ENCODE measurements around the gene PIK3CD.
"Not testable (repeated sequence)": the region's sequence is repeated elsewhere in the genome, so short reads cannot be mapped to it uniquely, and the experiment has no call there.

PIK3CD gene

DNA sequence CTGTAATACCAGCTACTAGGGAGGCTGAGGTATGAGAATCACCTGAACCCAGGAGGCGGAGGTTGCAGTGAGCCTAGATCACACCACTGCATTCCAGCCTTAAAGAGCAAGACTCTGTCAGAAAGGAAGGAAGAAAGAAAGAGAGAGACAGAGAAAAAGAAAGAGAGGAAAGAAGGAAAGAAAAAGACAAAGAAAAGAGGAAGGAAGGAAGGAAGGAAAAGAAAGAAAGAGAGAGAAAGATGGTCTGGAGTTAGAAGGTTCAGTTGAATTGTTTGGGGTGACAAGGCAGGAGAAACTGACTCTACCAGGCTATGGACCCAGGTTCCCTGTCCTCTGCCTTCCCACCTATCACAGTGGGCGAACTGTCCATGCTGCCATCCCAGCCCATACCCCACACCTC lies 27.4 kb upstream of the PIK3CD start:
- no peak for DNase-seq

DNA sequence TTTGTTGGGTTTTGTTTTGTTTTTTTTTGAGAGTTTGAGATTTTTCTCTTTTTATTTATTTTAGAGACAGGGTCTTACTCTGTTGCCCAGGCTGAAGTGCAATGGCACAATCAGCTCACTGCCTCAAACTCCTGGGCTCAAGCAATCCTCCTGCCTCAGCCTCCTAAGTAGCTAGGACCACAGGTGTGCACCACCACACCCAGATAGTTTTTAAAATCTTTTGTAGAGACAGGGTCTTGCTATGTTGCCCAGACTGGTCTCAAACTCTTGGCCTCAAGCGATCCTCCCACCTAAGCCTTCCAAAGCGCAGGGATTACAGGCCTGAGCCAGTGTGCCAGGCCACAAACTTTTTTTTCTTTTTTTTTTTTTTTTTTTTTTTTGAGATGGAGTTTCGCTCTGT lies 26.5 kb upstream of the PIK3CD start:
- not testable (repeated sequence) for DNase-seq

- no peak for DNase-seq
Observed at GRCh38 chr1:9626201-9626608, 25.3 kb upstream of the PIK3CD start.

DNA sequence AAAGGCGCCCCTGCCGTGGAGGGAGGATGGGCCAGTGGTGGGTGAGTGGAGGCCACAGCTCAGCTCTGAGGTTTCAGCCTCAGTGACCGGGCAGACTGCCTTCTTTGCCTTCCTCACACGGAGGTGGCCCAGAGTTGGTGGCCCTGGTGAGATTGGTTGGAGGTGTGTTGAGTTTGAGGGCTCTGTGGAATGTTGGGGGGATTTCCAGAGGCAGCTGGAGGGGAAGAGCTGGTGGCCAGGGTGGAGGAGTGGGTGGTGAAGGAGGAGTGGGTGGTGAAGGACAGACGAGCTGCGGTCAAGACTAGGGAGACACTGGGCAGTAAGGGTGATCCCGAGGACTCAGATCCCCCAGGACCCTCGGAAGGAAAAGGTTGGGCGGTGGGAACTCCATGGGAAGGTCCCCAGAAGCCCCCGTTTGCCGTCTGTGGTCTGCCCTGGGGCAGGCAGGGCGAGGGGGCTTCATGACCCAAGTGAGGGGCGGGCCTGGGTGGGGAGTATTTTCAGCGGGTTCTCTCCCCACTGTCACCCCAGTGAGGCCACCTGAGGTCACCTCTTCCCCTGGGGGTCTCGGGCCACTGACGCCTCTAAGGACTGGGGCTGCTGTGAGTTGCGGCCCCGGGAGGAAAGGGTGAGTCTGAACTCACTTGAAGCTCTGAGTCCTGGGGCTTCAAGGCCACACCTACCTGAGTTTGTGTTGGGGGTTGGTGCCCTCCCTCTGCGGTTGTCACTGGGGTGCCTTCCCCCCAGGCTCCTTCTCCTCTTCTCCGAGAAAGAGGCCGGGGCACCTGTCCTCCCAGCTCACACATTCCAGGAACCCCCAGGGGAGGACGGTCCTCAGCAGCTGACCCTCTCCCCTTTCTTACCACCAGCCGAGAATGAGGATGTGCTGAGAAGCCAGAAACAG lies 22.7 kb upstream of the PIK3CD start:
- DNase-seq = no peak

DNA sequence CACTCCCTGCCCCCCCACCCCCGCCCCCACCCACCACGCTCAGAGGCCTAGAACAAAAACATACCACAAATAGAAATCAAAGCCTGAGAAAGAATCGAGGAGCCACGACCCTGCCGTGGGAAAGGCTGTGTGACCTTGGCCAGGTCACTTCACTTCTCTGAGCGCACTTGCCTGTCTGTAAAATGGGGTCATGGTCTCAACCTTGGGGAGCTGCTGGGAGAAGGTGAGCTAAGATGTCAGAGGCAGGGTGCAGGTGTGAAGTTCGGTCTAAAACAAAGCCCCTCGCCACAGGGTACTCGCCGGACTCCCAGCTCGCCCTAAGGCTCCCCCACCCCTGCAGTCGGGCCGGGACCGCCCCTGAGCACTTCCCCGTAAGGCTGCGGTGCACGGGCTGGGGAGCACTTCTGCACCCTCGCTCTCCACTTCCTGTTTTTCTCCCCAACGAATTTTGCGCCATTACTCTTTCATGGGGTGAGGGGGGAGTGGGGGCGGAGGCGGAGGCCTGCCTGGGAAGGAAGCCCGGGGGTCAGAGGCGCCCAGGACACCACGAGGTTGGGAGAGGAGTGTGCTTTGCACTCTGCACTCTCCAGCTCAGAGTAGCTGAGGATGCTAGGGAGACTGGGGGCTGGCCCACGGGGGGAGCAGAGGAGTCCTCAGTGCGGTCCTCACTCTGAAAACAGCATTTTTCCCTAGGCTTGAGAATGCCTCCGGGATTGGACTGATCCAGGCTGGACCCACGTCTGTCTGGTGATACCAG lies 21.9 kb upstream of the PIK3CD start:
- DNase-seq = peak; percentile 60

GRCh38 chr1:9630331-9631111 lies 21.0 kb upstream of the PIK3CD start:
- DNase-seq = no peak

DNA sequence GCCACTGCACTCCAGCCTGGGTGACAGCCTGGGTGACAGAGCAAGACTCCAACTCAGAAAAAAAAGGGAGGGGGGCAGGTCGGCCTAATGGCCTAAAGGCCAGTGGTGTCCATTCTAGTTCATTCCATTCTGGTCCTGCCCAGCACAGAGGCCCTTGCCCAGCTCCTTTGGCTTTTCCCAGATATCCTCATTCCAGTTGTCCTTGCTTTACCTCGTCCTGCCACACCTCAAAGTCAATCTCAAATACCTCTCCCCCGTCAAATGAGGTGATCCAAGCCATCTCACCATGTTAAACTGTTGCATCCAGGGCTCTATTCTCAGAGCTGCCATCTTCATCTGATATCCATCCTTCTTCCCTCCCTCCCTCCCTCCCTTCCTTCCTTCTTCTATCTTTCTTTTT lies 19.9 kb upstream of the PIK3CD start:
- DNase-seq = no peak

- no peak for DNase-seq
Observed at GRCh38 chr1:9633493-9633892, 18.0 kb upstream of the PIK3CD start.

DNA sequence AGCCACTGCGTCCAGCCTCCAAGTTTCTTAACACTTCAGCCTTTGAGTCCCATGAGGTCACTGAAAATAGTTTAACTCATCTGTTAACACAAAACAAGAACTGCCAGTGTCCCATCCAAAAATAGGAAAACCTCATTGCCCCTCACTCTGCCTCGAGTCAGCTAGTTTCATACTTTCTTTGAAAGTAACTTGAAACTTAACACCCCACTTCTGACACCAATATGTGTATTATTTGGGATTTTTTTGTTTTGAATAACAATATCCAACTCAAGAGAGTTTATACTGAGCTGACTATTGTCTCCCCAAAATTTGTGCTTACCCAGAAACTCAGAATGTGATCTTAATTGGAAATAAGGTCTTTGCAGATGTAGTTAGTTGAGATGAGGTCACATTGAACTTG lies 16.9 kb upstream of the PIK3CD start:
- DNase-seq = no peak

DNA sequence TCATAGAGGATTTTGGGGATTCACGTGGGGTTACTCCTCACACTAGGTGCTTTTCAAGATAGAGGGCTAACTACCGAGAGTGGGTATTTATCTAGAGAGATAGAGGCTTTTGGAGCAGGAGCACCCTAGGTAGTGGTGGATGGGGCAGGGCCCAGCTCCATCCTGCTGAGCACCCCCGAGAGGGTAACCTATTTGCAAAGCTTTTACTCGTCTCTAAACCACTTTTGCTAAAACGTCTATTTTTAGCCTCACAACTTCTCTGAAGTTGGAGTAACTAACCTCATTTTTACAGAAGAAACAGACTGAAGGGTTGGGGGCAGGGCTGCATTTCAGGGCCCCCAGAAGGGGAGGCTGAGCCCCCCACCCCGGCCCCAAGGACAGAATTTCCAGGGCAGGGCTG lies 12.3 kb upstream of the PIK3CD start:
- no peak for DNase-seq

- no peak for DNase-seq
Observed at GRCh38 chr1:9643351-9644256, 7.9 kb upstream of the PIK3CD start.

DNA sequence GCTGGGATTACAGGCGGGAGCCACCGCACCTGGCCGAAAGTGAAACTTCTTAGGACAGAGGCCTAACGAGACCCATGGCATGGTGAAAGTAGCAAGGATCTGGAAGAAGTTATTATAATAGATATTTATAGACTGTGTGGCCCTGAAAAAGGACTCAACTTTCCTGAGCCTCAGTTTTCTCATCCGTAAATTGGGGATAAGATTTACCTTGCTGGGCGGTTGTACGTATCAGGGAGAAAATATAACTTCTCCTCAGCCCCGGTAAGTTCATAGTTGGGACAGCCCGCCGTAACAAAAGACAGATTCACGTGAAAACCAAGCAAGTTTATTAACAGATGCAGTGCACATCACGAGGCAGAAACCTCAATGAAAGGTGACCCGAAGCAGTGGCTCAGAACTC lies 5.5 kb upstream of the PIK3CD start:
- no peak for DNase-seq

DNA sequence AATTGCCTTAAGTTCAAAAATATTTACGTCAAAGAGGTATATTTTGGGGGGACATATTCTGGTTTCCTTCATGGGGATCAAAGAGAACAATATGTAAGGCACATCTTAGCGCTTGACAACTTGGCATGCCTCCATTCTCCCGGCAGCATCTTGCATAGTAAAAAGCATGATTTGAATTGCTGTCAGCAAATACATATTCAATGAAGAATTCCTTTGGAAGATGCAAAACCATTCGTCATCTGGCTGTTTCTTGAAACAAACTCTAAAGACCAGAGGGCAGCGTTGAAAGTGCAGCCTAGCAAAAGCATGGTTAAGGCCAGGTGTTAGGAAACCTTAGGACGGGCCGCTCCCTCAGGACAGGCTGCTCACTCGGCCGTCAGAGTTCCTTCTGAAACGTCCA lies 3.4 kb upstream of the PIK3CD start:
- no peak for DNase-seq

DNA sequence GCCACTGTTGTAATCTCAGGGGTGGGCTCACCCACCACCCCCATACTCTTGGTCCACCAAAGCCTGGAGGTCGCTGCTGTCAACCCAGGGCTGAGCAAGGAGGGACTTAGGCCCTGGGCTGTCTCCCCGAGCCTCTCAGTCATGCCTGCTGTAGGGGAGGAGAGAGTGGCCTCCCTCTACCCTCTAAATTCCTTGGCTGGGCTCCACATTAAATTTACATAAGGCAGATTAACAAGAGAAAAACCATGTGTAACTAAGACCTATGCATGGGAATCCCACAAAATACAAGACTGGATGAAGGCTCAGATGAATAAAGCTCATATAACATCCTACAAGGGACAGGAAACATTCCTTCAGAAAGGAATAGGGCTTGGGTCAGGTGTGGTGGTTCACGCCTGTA lies 1.8 kb upstream of the PIK3CD start:
- DNase-seq = no peak

DNA sequence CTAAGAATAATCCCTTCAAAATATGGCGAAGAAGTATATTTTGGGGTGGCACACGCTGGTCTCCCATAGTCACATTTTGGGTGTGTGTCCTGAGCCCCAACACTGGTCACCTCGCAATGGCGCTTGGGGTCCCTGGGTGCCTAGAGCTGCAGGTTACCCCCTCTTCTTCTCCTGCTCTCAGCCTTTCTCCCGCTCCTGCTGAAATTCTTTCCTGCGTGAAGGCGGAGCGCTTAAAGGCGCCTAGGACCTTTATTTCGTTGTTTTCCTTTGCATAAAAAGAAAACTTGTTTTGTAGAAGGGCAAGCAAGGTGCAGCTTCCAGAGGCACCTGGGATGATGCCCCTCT lies 339 bp upstream of the PIK3CD start:
- DNase-seq = no peak

- no peak for DNase-seq
Observed at GRCh38 chr1:9652379-9653209, 1.1 kb downstream of the PIK3CD start.

- DNase-seq = no peak
Observed at GRCh38 chr1:9653210-9653490, 1.6 kb downstream of the PIK3CD start.

- no peak for DNase-seq
Observed at GRCh38 chr1:9653491-9654050, 2.0 kb downstream of the PIK3CD start.

- peak; percentile 36 for DNase-seq
Observed at GRCh38 chr1:9654051-9654833, 2.7 kb downstream of the PIK3CD start.

Measured in femur (tissue), 1 donor.